ENCODE measurements around the gene ITGB7.

The ITGB7 gene

GRCh38 chr12:53230108-53230845, 23.2 kb upstream of the ITGB7 start:
- DNase-seq: no peak

GRCh38 chr12:53229454-53229853, 22.4 kb upstream of the ITGB7 start:
- no peak for DNase-seq

- no peak for DNase-seq
These were observed 20.8 kb upstream of the ITGB7 start for GRCh38 chr12:53227836-53228235.

DNA sequence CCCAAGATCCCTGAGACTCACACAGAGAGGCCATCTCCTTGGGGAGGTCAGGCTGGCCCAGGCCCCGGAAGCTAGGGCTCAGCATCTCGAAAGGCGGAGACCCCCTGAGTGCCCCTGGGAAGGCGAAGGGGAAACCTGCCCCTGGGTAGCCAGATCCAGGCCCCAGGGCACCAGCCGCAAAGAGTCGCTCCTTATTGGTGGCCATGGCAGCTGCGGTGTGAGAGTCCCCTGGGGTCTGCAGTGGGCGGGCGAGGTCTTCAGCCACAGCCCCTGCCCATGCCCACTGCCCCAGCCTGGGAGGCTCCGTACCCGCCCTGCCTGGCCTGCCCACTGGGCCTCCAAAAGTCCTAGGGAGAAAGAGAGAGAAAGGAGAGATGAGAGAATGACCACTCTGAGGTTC, 20.3 kb upstream of the ITGB7 start:
- no peak for DNase-seq

DNA sequence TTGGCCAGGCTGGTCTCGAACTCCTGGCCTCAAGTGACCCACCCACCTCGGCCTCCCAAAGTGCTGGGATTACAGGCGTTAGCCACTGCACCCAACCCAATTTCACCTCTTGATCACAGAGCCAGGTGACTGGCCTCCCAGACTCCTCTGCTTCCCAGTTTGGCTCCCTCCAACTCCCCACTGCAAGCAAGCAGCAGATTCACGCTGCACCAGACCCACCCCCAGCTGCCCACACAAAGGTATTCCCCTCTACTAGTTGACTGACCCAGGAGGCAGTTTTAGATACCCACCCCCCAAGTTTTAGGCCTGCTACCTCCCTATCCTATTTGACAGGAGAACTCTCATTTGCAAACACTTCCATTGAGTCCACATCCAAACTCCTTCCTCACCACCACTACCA, 19.8 kb upstream of the ITGB7 start:
- DNase-seq: no peak

GRCh38 chr12:53225635-53226424, 18.8 kb upstream of the ITGB7 start:
- no peak for DNase-seq

GRCh38 chr12:53224897-53225634, 18.0 kb upstream of the ITGB7 start:
- no peak for DNase-seq

GRCh38 chr12:53224061-53224896, 17.2 kb upstream of the ITGB7 start:
- DNase-seq: no peak

GRCh38 chr12:53223389-53224060, 16.5 kb upstream of the ITGB7 start:
- no peak for DNase-seq

DNA sequence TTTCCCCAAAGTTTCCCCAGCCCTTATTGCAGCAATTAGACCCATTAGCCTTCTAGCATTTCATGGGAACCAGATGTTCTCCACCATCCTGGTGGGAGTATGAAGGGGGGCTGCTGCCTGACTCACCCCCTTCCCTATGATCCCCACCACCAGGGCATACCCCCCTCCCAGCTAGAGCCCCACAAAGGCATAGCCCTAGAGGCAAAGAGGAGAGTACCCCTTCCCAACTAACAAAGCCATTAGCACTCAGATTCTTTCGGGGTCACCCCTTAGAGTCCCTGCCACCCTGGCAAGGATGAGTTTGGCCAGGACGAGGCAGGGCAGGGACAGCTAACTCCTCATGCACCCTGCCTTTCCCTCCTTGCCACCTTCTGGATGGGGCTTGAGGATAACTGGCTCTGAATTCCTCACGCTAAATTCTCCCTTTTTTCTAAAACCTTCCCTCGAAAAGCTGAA, 15.8 kb upstream of the ITGB7 start:
- DNase-seq: no peak

DNA sequence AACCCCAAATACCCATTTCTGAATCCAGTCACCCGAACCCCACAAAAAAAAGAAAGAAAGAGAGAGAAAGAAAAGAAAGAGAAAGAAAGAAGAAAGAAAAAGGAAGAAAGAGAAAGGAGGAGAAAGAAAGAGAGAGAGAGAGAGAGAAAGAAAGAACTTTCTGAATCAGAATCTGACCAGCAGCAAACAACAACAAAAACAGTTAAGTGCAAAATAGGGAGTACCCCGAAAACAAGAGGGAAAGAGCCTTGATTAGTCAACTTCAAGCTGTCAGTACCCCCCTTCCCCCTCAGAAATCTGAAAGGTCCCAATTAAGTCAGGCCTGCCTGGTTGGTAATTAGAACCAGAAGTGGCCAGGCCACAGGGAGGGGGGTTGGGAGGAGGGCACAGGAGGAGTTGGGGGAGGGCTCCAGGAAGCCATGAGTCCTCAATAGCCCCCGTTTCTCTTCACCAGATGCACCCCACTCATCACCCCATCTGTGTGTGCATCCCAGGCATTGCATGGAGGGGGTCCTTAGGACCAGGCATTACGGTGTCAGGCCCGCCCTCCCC, 15.2 kb upstream of the ITGB7 start:
- no peak for DNase-seq

DNA sequence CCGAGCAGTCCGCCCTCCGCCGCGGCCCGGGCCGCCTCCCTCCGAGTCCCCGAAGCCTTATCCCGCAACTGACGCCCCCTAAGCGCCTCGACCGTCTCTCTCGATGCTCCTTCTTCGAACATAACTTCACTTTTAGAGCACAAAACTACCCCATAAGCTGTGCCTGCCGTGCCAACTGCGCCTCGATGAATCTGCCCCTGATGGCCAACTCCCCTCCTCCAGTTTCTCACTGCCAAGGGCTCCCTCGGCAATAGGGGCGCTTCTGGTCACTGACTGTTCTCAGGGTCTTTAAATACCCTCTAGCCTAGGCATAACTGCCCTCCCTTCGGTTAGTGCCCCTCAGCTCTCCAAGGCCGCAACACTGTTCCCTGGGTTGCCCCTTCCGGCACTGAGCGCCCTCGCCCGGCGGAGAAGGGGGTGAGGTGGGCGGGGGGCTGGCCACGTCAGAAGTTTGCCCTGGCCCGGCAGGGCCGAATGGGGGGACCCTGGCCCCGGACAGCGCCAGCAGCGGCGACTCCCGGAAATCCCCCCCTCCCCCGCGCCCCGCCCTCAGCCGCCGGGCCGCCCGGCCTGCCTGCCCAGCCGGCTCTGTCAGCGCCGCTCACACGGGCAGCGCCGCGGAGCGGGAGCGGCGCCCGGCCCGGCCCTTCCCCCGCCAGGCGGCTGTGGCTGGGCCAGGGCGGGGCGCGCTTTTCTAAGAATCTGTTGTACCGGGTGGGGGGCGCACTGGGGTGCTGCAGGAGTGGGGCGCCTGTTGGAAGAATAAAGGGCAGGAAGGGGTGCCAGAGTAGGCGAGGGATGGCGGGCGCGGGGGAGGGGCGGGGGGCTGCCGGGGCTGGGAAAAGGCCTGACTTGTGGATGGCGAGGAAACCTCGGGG, 14.4 kb upstream of the ITGB7 start:
- DNase-seq: no peak

- no peak for DNase-seq
These were observed 13.7 kb upstream of the ITGB7 start for GRCh38 chr12:53220694-53221202.

GRCh38 chr12:53219956-53220693, 13.1 kb upstream of the ITGB7 start:
- DNase-seq: no peak

DNA sequence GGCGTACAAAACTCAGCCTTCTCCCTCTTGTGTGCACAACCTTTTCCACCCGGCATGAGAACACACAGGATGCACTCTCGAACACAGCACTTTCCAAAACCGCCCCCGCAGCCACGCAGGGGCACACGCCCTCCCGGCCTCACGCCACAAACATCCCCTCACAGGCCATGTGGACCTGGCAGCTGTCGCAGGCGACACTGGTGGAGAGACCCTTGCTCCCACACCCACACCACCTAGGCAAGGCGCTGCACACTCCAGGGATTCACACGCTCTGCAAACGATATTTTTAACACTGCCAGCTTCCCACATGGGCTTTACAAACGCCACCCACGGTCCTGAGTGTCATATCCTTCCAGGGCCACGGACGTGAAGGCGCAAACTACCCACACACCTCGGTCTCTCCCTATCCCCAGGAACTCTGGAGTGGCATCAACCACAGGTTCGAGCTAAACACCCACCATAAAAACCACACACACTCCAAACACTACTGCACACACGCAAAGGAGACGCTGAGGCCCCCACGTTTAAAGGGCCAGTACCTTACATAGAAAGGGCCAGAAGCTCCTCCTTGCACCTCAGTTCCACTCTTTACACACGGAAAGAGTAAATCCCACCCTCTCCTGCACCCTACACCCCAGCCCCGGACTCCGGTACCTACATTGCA, 12.4 kb upstream of the ITGB7 start:
- DNase-seq: no peak

DNA sequence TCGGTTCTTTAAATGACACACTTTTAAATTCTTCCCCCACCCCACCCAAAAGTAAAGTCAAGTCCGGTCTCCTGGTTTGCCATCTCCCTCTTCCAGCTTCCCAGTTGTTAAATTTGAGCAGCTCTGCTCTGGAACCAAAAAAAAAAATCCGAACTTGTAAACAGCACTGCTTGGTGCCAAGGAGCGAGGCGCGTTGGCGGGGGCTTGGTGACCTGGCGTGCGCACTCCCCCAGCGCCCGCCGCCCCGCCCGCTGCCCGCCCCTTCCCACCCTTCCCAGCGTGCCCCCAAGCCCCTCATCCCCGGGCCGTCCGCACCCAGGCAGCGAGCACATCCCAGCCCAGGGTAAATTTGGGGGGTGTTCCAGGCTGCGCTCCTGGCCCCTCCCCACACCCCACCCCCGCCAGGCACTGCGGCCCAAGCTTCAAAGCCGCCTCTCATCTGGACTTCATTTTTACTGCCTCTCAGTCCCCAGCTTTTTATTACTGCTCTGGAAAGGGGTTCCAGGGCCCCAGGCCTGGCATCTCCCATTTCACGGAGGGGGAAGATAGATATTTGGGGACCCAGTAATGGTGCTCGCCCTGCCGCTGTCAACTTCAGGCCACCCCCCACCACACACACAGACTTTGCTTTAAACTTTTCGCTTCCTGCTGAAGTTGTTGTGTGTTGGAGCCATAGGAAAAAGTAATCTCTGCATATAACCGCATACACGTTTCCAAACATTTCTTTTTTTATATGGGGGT, 11.7 kb upstream of the ITGB7 start:
- DNase-seq: no peak

DNA sequence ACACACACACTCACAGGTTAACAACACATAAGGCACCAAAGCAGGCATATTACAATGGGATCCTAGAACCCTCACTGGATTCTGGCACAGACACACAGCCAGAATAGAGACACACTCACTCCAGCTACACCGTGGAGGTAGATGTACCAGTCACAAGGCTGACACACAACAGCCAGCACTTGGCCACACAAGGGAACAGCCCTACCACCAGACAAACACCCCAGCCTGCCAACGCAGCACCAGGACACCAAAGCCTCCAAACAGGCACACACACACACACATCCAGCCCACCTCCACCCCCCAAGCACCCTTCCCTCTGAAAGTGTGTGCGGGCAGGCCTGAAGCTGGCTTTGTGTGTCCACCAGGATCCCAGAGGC, 10.9 kb upstream of the ITGB7 start:
- DNase-seq: no peak
